Smooth muscle cell (in vitro differentiated cells): ENCODE data around the gene GRM5. TPM values are rescaled to one million over a fixed set of nuclear protein-coding genes. Genes with fewer than 3 reads are reported as not detected.

Experiments
- DNase-seq: peaks from one replicate; lab custom pipeline; 2025; ENCODE audit not compliant: unreplicated experiment; lab: John Stamatoyannopoulos, UW
- H2AFZ ChIP-seq: fragments of 200-600 bp; sonication (generic); 2 replicates; pipeline ENCODE4 v1.6.0; 2016; ENCODE audit warnings: antibody characterized with exemption, low read depth, mild to moderate bottlenecking
- H3F3A ChIP-seq: fragments of 200-600 bp; sonication (generic); 2 replicates; pipeline ENCODE4 v1.6.0; 2017; ENCODE audit warnings: antibody characterized with exemption, low read depth
- H3K27ac ChIP-seq: fragments of 200-600 bp; sonication (generic); 2 replicates; pipeline ENCODE4 v1.5.1; 2016; ENCODE audit warnings: low read depth, mild to moderate bottlenecking
- H3K27me3 ChIP-seq: fragments of 200-600 bp; sonication (generic); 2 replicates; pipeline ENCODE4 v1.6.1; 2016; ENCODE audit warnings: low read depth, mild to moderate bottlenecking
- H3K36me3 ChIP-seq: fragments of 200-600 bp; sonication (generic); 2 replicates; pipeline ENCODE4 v1.5.1; 2016; ENCODE audit warnings: low read depth
- H3K4me1 ChIP-seq: fragments of 200-600 bp; sonication (generic); 2 replicates; pipeline ENCODE4 v1.5.1; 2016; ENCODE audit warnings: low read depth
- H3K4me2 ChIP-seq: fragments of 200-600 bp; sonication (generic); 2 replicates; pipeline ENCODE4 v1.6.0; 2016; ENCODE audit warnings: mild to moderate bottlenecking
- H3K4me3 ChIP-seq: fragments of 200-600 bp; sonication (generic); 2 replicates; pipeline ENCODE4 v1.5.1; 2016; ENCODE audit warnings: mild to moderate bottlenecking
- H3K79me2 ChIP-seq: fragments of 200-600 bp; sonication (generic); 2 replicates; pipeline ENCODE4 v1.6.0; 2016; ENCODE audit warnings: low read depth, mild to moderate bottlenecking
- H3K9ac ChIP-seq: fragments of 200-600 bp; sonication (generic); 2 replicates; pipeline ENCODE4 v1.6.0; 2016; ENCODE audit warnings: low read depth
- H3K9me3 ChIP-seq: fragments of 200-600 bp; sonication (generic); replicated peaks from 2 replicates; pipeline ENCODE4 v1.5.1; 2016; ENCODE audit warnings: low read depth
- H4K20me1 ChIP-seq: fragments of 200-600 bp; sonication (generic); 2 replicates; pipeline ENCODE4 v1.6.0; 2016; ENCODE audit warnings: low read depth
- CTCF ChIP-seq: fragments of 200-600 bp; sonication (generic); IDR thresholded peaks from 2 replicates; pipeline ENCODE4 v1.5.1; 2017; ENCODE audit warnings: borderline replicate concordance, mild to moderate bottlenecking, antibody characterized with exemption; ENCODE audit not compliant: insufficient read depth, poor library complexity, severe bottlenecking
- WGBS: methylation state at CpG from one replicate; pipeline ENCODE4 v1.1.7; 2016; ENCODE audit warnings: low lambda C conversion rate; 5-methylcytosine and 5-hydroxymethylcytosine counted together
- polyA plus RNA-seq: library from polyadenylated mRNA; unstranded; fragments of >200 nt; fragmentation: Nextera tagmentation; extraction: Ambion mirVana; gene quantifications from 2 replicates; pipeline ENCODE4 v1.2.1, GENCODE V29; 2016
- total RNA-seq: library from RNA; depleted of rRNA; stranded (reverse); fragments of >200 nt; gene quantifications from 2 replicates; pipeline ENCODE4 v1.2.3, GENCODE V29; 2014

GRM5 gene
- total and polyA plus RNA-seq, 2 experiments from 2014 or later: not detected

GRCh38 chr11:88623531-88623930 is 442.3 kb downstream of the GRM5 start:
- no peaks in the 10 kb centered on the region for H3K4me1 ChIP-seq
- whole genome bisulfite sequencing: 39% methylated on average over 1 of the region's 1 CpG
- no peaks in the 10 kb centered on the region for H3K79me2 ChIP-seq
- no peaks in the 10 kb centered on the region for H3K9me3 ChIP-seq
- no peaks in the 10 kb centered on the region for H4K20me1 ChIP-seq
- no peak overlapping the region for H3K4me3 ChIP-seq
- H3F3A ChIP-seq: no peaks in the 10 kb centered on the region
- DNase-seq: no peak
- TF ChIP-seq CTCF: no peak
- no peak overlapping the region for H2AFZ ChIP-seq
- H3K27ac ChIP-seq: no peak overlapping the region
- no peaks in the 10 kb centered on the region for H3K27me3 ChIP-seq
- H3K4me2 ChIP-seq: no peak overlapping the region
- H3K36me3 ChIP-seq: no peaks in the 10 kb centered on the region
- no peak overlapping the region for H3K9ac ChIP-seq

DNA sequence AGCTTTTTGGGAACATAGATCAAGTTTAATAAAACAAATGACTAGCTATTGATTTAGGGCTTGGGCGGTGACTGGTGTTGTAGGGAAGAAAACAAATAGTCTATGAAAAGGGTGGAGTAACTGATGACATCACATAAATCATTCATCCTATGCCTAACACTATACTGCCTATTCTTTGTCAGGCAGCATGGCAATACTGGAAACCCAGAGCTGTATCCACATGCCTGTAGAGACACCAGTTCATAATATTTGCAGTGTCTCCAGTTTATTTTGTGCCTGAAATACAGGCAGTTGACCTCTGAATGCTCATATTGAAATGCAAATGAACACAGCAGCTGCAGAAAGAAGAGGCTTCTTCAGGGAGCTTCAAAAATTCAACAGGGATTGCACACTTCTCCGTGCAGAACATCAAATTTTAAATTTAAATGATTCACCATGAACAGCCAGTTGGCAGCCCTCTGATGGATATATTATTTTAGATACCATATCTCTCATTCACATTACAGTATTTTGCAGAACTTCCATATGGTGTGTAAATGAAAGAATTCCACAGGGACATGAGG is 445.1 kb downstream of the GRM5 start:
- H4K20me1 ChIP-seq: no peaks in the 10 kb centered on the region
- no peak for TF ChIP-seq CTCF
- no peaks in the 10 kb centered on the region for H3K4me1 ChIP-seq
- no peaks in the 10 kb centered on the region for H3K36me3 ChIP-seq
- H2AFZ ChIP-seq: no peak overlapping the region
- H3F3A ChIP-seq: no peaks in the 10 kb centered on the region
- DNase-seq: no peak
- no peak overlapping the region for H3K27ac ChIP-seq
- no peak overlapping the region for H3K9ac ChIP-seq
- no peaks in the 10 kb centered on the region for H3K27me3 ChIP-seq
- WGBS: 41% methylated on average over 2 of the region's 2 CpGs
- no peaks in the 10 kb centered on the region for H3K79me2 ChIP-seq
- no peaks in the 10 kb centered on the region for H3K9me3 ChIP-seq
- H3K4me2 ChIP-seq: no peak overlapping the region
- H3K4me3 ChIP-seq: no peak overlapping the region

GRCh38 chr11:88619656-88620385 is 446.0 kb downstream of the GRM5 start:
- no peak for TF ChIP-seq CTCF
- Histone ChIP-seq H3K9ac (no peak overlapping the region), H3K9me3 (no peaks in the 10 kb centered on the region), H3K4me2 (no peak overlapping the region), H3K27me3 (no peaks in the 10 kb centered on the region), H3K4me3 (no peak overlapping the region), H2AFZ (no peak overlapping the region), H3K79me2 (no peaks in the 10 kb centered on the region), H3K4me1 (no peaks in the 10 kb centered on the region), H3K36me3 (no peaks in the 10 kb centered on the region), H3K27ac (no peak overlapping the region), H4K20me1 (no peaks in the 10 kb centered on the region), H3F3A (no peaks in the 10 kb centered on the region)
- DNase-seq: no peak

GRCh38 chr11:88619071-88619425 is 446.7 kb downstream of the GRM5 start:
- Histone ChIP-seq H3K27me3 (no peaks in the 10 kb centered on the region), H3K79me2 (no peaks in the 10 kb centered on the region), H4K20me1 (no peaks in the 10 kb centered on the region), H3K4me1 (no peaks in the 10 kb centered on the region), H3K9ac (no peak overlapping the region), H3K9me3 (no peaks in the 10 kb centered on the region), H3K4me2 (no peak overlapping the region), H3F3A (no peaks in the 10 kb centered on the region), H3K27ac (no peak overlapping the region), H3K36me3 (no peaks in the 10 kb centered on the region), H2AFZ (no peak overlapping the region), H3K4me3 (no peak overlapping the region)
- no peak for TF ChIP-seq CTCF
- DNase-seq: no peak
- 85% methylated on average over 1 of the region's 1 CpG for WGBS
